Activated naive CD8-positive, alpha-beta T cell treated with anti-CD3 and anti-CD28 coated beads, Interleukin-2, amount 50 U/mL, for 24 hours (primary cell): ENCODE data around the gene ADAMTS6.
"Not testable (repeated sequence)": the region's sequence is repeated elsewhere in the genome, so short reads cannot be mapped to it uniquely, and the experiment has no call there.

Experiments used
- ATAC-seq: fragments of 150-1000 bp; cut with Tn5 transposase; one replicate; pipeline ENCODE4 v1.10.0; 2021
- DNase-seq: peaks from one replicate; pipeline ENCODE4 v3.0.0; 2021
- H3K27ac Mint-ChIP-seq: one replicate; pipeline ENCODE4 v1.8.0; 2021; ENCODE audit warnings: mild to moderate bottlenecking, mixed read lengths
- H3K27me3 Mint-ChIP-seq: one replicate; pipeline ENCODE4 v1.8.0; 2021; ENCODE audit warnings: mixed read lengths
- H3K36me3 Mint-ChIP-seq: one replicate; pipeline ENCODE4 v1.8.0; 2021; ENCODE audit warnings: low read depth, mixed read lengths
- H3K4me1 Mint-ChIP-seq: one replicate; pipeline ENCODE4 v1.8.0; 2021; ENCODE audit warnings: mixed read lengths
- H3K4me3 Mint-ChIP-seq: one replicate; pipeline ENCODE4 v1.8.0; 2021; ENCODE audit warnings: mild to moderate bottlenecking, moderate library complexity, mixed read lengths
- H3K9me3 Mint-ChIP-seq: one replicate; pipeline ENCODE4 v1.8.0; 2021; ENCODE audit warnings: mixed read lengths

Gene ADAMTS6

GRCh38 chr5:65194871-65195270 lies 286.8 kb downstream of the ADAMTS6 start:
- Mint-ChIP-seq H3K36me3 (no peaks in the 10 kb centered on the region), H3K4me1 (peaks cover 14% of the 10 kb centered on the region), H3K27ac (no peak overlapping the region), H3K4me3 (no peak overlapping the region), H3K27me3 (no peaks in the 10 kb centered on the region), H3K9me3 (no peaks in the 10 kb centered on the region)
- ATAC-seq (no peak), DNase-seq (no peak)

GRCh38 chr5:65192331-65192730 lies 289.4 kb downstream of the ADAMTS6 start:
- DNase-seq (no peak), ATAC-seq (no peak)
- Mint-ChIP-seq H3K4me1 (peaks cover 27% of the 10 kb centered on the region), H3K36me3 (no peaks in the 10 kb centered on the region), H3K27me3 (no peaks in the 10 kb centered on the region), H3K27ac (no peak overlapping the region), H3K4me3 (no peak overlapping the region), H3K9me3 (no peaks in the 10 kb centered on the region)

- no peaks in the 10 kb centered on the region for H3K36me3 Mint-ChIP-seq
- DNase-seq (no peak), ATAC-seq (no peak)
- no peak overlapping the region for H3K4me3 Mint-ChIP-seq
- peaks cover 27% of the 10 kb centered on the region for H3K4me1 Mint-ChIP-seq
- no peaks in the 10 kb centered on the region for H3K9me3 Mint-ChIP-seq
- no peaks in the 10 kb centered on the region for H3K27me3 Mint-ChIP-seq
- no peak overlapping the region for H3K27ac Mint-ChIP-seq
Observed at GRCh38 chr5:65191554-65192135, 290.1 kb downstream of the ADAMTS6 start.

GRCh38 chr5:65190328-65191053 lies 291.2 kb downstream of the ADAMTS6 start:
- DNase-seq, result no peak
- no peaks in the 10 kb centered on the region for H3K27me3 Mint-ChIP-seq
- peaks cover 27% of the 10 kb centered on the region for H3K4me1 Mint-ChIP-seq
- ATAC-seq, result peak; percentile 89
- peak overlapping the region; percentile 75 for H3K27ac Mint-ChIP-seq
- no peaks in the 10 kb centered on the region for H3K9me3 Mint-ChIP-seq
- no peaks in the 10 kb centered on the region for H3K36me3 Mint-ChIP-seq
- peak overlapping the region; percentile 16 for H3K4me3 Mint-ChIP-seq

- Mint-ChIP-seq H3K9me3 (no peaks in the 10 kb centered on the region), H3K27ac (no peak overlapping the region), H3K4me1 (peaks cover 27% of the 10 kb centered on the region), H3K4me3 (no peak overlapping the region), H3K36me3 (no peaks in the 10 kb centered on the region), H3K27me3 (no peaks in the 10 kb centered on the region)
- ATAC-seq (no peak), DNase-seq (no peak)
Observed at GRCh38 chr5:65186646-65187227, 295.0 kb downstream of the ADAMTS6 start.

- Mint-ChIP-seq H3K27me3 (no peaks in the 10 kb centered on the region), H3K4me1 (peaks cover 19% of the 10 kb centered on the region), H3K4me3 (no peak overlapping the region), H3K9me3 (no peaks in the 10 kb centered on the region), H3K36me3 (no peaks in the 10 kb centered on the region), H3K27ac (no peak overlapping the region)
- ATAC-seq (no peak), DNase-seq (no peak)
Observed at GRCh38 chr5:65185468-65185867, 296.3 kb downstream of the ADAMTS6 start.

- ATAC-seq, result no peak
- H3K27me3 Mint-ChIP-seq, result no peaks in the 10 kb centered on the region
- H3K27ac Mint-ChIP-seq, result no peak overlapping the region
- H3K9me3 Mint-ChIP-seq, result no peaks in the 10 kb centered on the region
- H3K4me1 Mint-ChIP-seq, result peaks cover 12% of the 10 kb centered on the region
- no peaks in the 10 kb centered on the region for H3K36me3 Mint-ChIP-seq
- no peak for DNase-seq
- no peak overlapping the region for H3K4me3 Mint-ChIP-seq
Observed at GRCh38 chr5:65184780-65185179, 296.9 kb downstream of the ADAMTS6 start.

GRCh38 chr5:65174231-65174630 lies 307.5 kb downstream of the ADAMTS6 start:
- not testable (repeated sequence) for H3K36me3 Mint-ChIP-seq, H3K4me3 Mint-ChIP-seq, H3K9me3 Mint-ChIP-seq, DNase-seq, ATAC-seq, H3K27ac Mint-ChIP-seq
- Mint-ChIP-seq H3K4me1 (peaks cover 12% of the 10 kb centered on the region), H3K27me3 (peaks cover 12% of the 10 kb centered on the region)

- Mint-ChIP-seq H3K9me3 (no peaks in the 10 kb centered on the region), H3K27me3 (peaks cover 12% of the 10 kb centered on the region), H3K36me3 (peaks cover 2% of the 10 kb centered on the region), H3K4me3 (no peak overlapping the region), H3K4me1 (peaks cover 12% of the 10 kb centered on the region), H3K27ac (no peak overlapping the region)
- ATAC-seq (no peak), DNase-seq (no peak)
Observed at GRCh38 chr5:65173130-65173525, 308.6 kb downstream of the ADAMTS6 start.

GRCh38 chr5:65172486-65173129 lies 309.1 kb downstream of the ADAMTS6 start:
- DNase-seq, result peak; percentile 68
- Mint-ChIP-seq H3K27me3 (peaks cover 12% of the 10 kb centered on the region), H3K4me3 (no peak overlapping the region), H3K9me3 (no peaks in the 10 kb centered on the region), H3K36me3 (peaks cover 2% of the 10 kb centered on the region), H3K4me1 (peaks cover 12% of the 10 kb centered on the region), H3K27ac (peak overlapping the region; percentile 19)
- peak; percentile 100 for ATAC-seq

- Mint-ChIP-seq H3K4me1 (peaks cover 12% of the 10 kb centered on the region), H3K36me3 (peaks cover 2% of the 10 kb centered on the region), H3K4me3 (no peak overlapping the region), H3K27ac (no peak overlapping the region), H3K27me3 (peaks cover 12% of the 10 kb centered on the region), H3K9me3 (no peaks in the 10 kb centered on the region)
- DNase-seq (no peak), ATAC-seq (no peak)
Observed at GRCh38 chr5:65171645-65172044, 310.1 kb downstream of the ADAMTS6 start.

- Mint-ChIP-seq H3K27me3 (no peaks in the 10 kb centered on the region), H3K4me3 (no peak overlapping the region), H3K4me1 (no peaks in the 10 kb centered on the region), H3K36me3 (no peaks in the 10 kb centered on the region), H3K9me3 (no peaks in the 10 kb centered on the region), H3K27ac (no peak overlapping the region)
- no peak for DNase-seq
- no peak for ATAC-seq
Observed at GRCh38 chr5:65163698-65164097, 318.0 kb downstream of the ADAMTS6 start.

GRCh38 chr5:65161655-65162054 lies 320.1 kb downstream of the ADAMTS6 start:
- H3K27ac Mint-ChIP-seq, result no peak overlapping the region
- no peaks in the 10 kb centered on the region for H3K9me3 Mint-ChIP-seq
- no peak for ATAC-seq
- no peak overlapping the region for H3K4me3 Mint-ChIP-seq
- no peak for DNase-seq
- no peaks in the 10 kb centered on the region for H3K4me1 Mint-ChIP-seq
- H3K27me3 Mint-ChIP-seq, result no peaks in the 10 kb centered on the region
- H3K36me3 Mint-ChIP-seq, result no peaks in the 10 kb centered on the region

- H3K4me3 Mint-ChIP-seq, result no peak overlapping the region
- ATAC-seq (peak; percentile 77), DNase-seq (no peak)
- no peaks in the 10 kb centered on the region for H3K9me3 Mint-ChIP-seq
- H3K27me3 Mint-ChIP-seq, result no peaks in the 10 kb centered on the region
- no peaks in the 10 kb centered on the region for H3K36me3 Mint-ChIP-seq
- no peaks in the 10 kb centered on the region for H3K4me1 Mint-ChIP-seq
- H3K27ac Mint-ChIP-seq, result no peak overlapping the region
Observed at GRCh38 chr5:65157906-65158603, 323.7 kb downstream of the ADAMTS6 start.
